HepG2 (cell line): ENCODE results near the gene ATPAF2. TPM values are rescaled to one million over a fixed set of nuclear protein-coding genes. Genes with fewer than 3 reads are reported as not detected.

Experiments
- ATAC-seq: fragments of 200-7000 bp; cut with Tn5 transposase; 3 replicates; pipeline ENCODE4 v1.9.1; 2020; ENCODE audit warnings: mild to moderate bottlenecking, moderate library complexity
- BruUV-seq: library from RNA; stranded (reverse); fragments of 400-500 nt; replicated peaks from 2 replicates; lab custom pipeline; 2021; lab: Mats Ljungman, UMichigan
- CTCF ChIA-PET: fragments of 300-600 bp; formaldehyde crosslinking; extraction: SDS; loops from one replicate; lab custom pipeline; 2021; ENCODE audit warnings: low total read pairs, inconsistent platforms, low intra/inter-chr PET ratio; lab: Yijun Ruan, JAX
- POLR2A ChIA-PET: fragments of 350-600 bp; sonication (Branson Sonifier 250); formaldehyde crosslinking; loops from one replicate; lab custom pipeline; 2020; ENCODE audit warnings: antibody characterized with exemption, inconsistent platforms; lab: Yijun Ruan, JAX
- DNase-seq: peaks from one replicate; pipeline ENCODE4 v3.0.0-alpha.2; 2015; ENCODE audit warnings: low spot score
- FAIRE-seq: peaks from 3 replicates; lab custom pipeline; 2011; peaks lifted over from hg19 to GRCh38; lab: Jason Lieb, UNC
- H2AFZ ChIP-seq: one replicate; pipeline ENCODE4 v1.6.1; 2011; ENCODE audit warnings: low read length, inconsistent platforms
- H3K27ac ChIP-seq: fragments of 300-600 bp; 3 replicates; pipeline ENCODE4 v1.8.0; 2011; ENCODE audit warnings: mixed run types, mild to moderate bottlenecking, mixed read lengths, low read length, inconsistent platforms; ENCODE audit not compliant: insufficient read depth; ENCODE audit errors: extremely low read length
- H3K27me3 ChIP-seq, 2 experiments: fragments of 200-600 bp in 1 of 2; 2 replicates in 1 of 2; 3 replicates in 1 of 2; pipeline versions ENCODE4 v1.6.0 to v1.8.0; 2011; ENCODE audit warnings: low read length in 2 of 2, mild to moderate bottlenecking in 2 of 2, moderate library complexity in 2 of 2, inconsistent platforms in 1 of 2; ENCODE audit not compliant: insufficient read depth in 2 of 2, control insufficient read depth in 1 of 2
- H3K36me3 ChIP-seq, 2 experiments: fragments of 200-600 bp in 1 of 2; replicated peaks in 1 of 2; 2 replicates in 1 of 2; 3 replicates in 1 of 2; pipeline versions ENCODE4 v1.5.1 to v1.8.0; 2011; ENCODE audit warnings: low read length in 2 of 2, inconsistent platforms in 1 of 2; ENCODE audit not compliant: insufficient read depth in 2 of 2, control insufficient read depth in 1 of 2
- H3K4me1 ChIP-seq: 2 replicates; pipeline ENCODE4 v1.5.1; 2012; ENCODE audit warnings: low read length, inconsistent platforms; ENCODE audit not compliant: insufficient read depth
- H3K4me2 ChIP-seq: 2 replicates; pipeline ENCODE4 v1.6.0; 2011; ENCODE audit warnings: low read depth, low read length, inconsistent platforms
- H3K4me3 ChIP-seq, 3 experiments: fragments of 200-600 bp in 1 of 3; sonication (generic), shearing (Covaris generic) in 1 of 3; replicated peaks in 1 of 3; 2 replicates each; pipeline ENCODE4 v1.5.1; 2011 to 2016; ENCODE audit warnings: low read length in 3 of 3, inconsistent platforms in 2 of 3, low read depth in 2 of 3, mild to moderate bottlenecking in 2 of 3, control low read depth in 1 of 3, mixed read lengths in 1 of 3; ENCODE audit not compliant: insufficient read depth in 1 of 3
- H3K79me2 ChIP-seq: one replicate; pipeline ENCODE4 v1.6.1; 2011; ENCODE audit warnings: low read length, inconsistent platforms; ENCODE audit not compliant: insufficient read depth
- H3K9ac ChIP-seq: 2 replicates; pipeline ENCODE4 v1.6.0; 2011; ENCODE audit warnings: mild to moderate bottlenecking, low read depth, low read length, inconsistent platforms; ENCODE audit not compliant: insufficient read depth
- H3K9me3 ChIP-seq: 2 replicates; pipeline ENCODE4 v1.5.1; 2012; ENCODE audit warnings: mild to moderate bottlenecking, low read length
- H4K20me1 ChIP-seq: 2 replicates; pipeline ENCODE4 v1.6.0; 2011; ENCODE audit warnings: inconsistent platforms, mild to moderate bottlenecking, low read length, moderate library complexity; ENCODE audit not compliant: insufficient read depth
- CCDC6 ChIP-seq: sonication (generic); formaldehyde crosslinking; IDR thresholded peaks from 2 replicates; pipeline ENCODE4 v1.8.1; 2022; ENCODE audit warnings: mild to moderate bottlenecking, missing genetic modification reagents, moderate library complexity
- CENPX ChIP-seq: sonication (generic); formaldehyde crosslinking; IDR thresholded peaks from 2 replicates; pipeline ENCODE4 v1.9.0; 2021; ENCODE audit warnings: mild to moderate bottlenecking, missing genetic modification reagents, moderate library complexity
- EZH2 ChIP-seq: conservative IDR thresholded peaks from 2 replicates; pipeline ENCODE4 v1.6.1; 2012; ENCODE audit warnings: mild to moderate bottlenecking, low read depth, low read length, moderate library complexity
- HOXA5 ChIP-seq: sonication (generic); formaldehyde crosslinking; IDR thresholded peaks from 2 replicates; pipeline ENCODE4 v1.4.0; 2020; ENCODE audit warnings: missing genetic modification reagents
- MTA1 ChIP-seq: sonication (generic); formaldehyde crosslinking; IDR thresholded peaks from 2 replicates; pipeline ENCODE4 v1.4.0; 2020; ENCODE audit warnings: missing genetic modification reagents, mild to moderate bottlenecking, borderline replicate concordance
- SETDB1 ChIP-seq: sonication (generic); formaldehyde crosslinking; IDR thresholded peaks from 2 replicates; pipeline ENCODE4 v1.5.1; 2020; ENCODE audit warnings: missing genetic modification reagents, mild to moderate bottlenecking, borderline replicate concordance
- SSRP1 ChIP-seq: IDR thresholded peaks from 2 replicates; pipeline ENCODE4 v1.6.1; 2016; ENCODE audit warnings: control low read depth
- SYNCRIP ChIP-seq: fragments of 200-400 bp; formaldehyde crosslinking; IDR thresholded peaks from 2 replicates; pipeline ENCODE4 v1.6.1; 2018; ENCODE audit warnings: mild to moderate bottlenecking, low read depth, low read length; ENCODE audit not compliant: insufficient read depth
- XRCC5 ChIP-seq: fragments of 200-400 bp; formaldehyde crosslinking; optimal IDR thresholded peaks from 2 replicates; pipeline ENCODE3; 2017; ENCODE audit warnings: mild to moderate bottlenecking, low read length
- ZNF230 ChIP-seq: sonication (generic); formaldehyde crosslinking; IDR thresholded peaks from 2 replicates; pipeline ENCODE4 v1.4.0; 2020; ENCODE audit warnings: mild to moderate bottlenecking, missing genetic modification reagents
- ZNF451 ChIP-seq: sonication (generic); formaldehyde crosslinking; IDR thresholded peaks from 2 replicates; pipeline ENCODE4 v1.5.0; 2020; ENCODE audit warnings: mild to moderate bottlenecking, missing genetic modification reagents
- WGBS: methylation state at CpG from one replicate; pipeline ENCODE4 v1.1.6; 2017; ENCODE audit warnings: low lambda C conversion rate; 5-methylcytosine and 5-hydroxymethylcytosine counted together
- in situ Hi-C: cut with HindIII; loops from 2 replicates; pipeline ENCODE4 v1.10.0; 2017; ENCODE audit warnings: low pct_unique_long_range_greater_than_20kb; ENCODE audit not compliant: extremely low pct_ligation_motif_present
- intact Hi-C: fragments of 100-400 bp; cut with micrococcal nuclease; formaldehyde crosslinking; loops from one replicate; pipeline ENCODE4 v1.10.0; 2022; ENCODE audit not compliant: unreplicated experiment
- polyA plus RNA-seq, 8 experiments: library from polyadenylated mRNA; depleted of rRNA in 3 of 8; stranded (reverse) in 7 of 8; unstranded in 1 of 8; fragments of >200 nt; fragmentation: Illumina TruSeq in 4 of 8; extraction: Trizol in 4 of 8; gene quantifications; 2 replicates each; pipeline versions ENCODE4 v1.2.1 to v1.2.3, GENCODE V29; 2011 to 2016; ENCODE audit warnings: low read depth in 4 of 8, missing spikeins in 1 of 8, mixed read lengths in 1 of 8; ENCODE audit not compliant: insufficient read depth in 1 of 8
- total RNA-seq, 5 experiments: library from RNA; depleted of rRNA; stranded (reverse); fragments of >200 nt; fragmentation: Illumina TruSeq; extraction: Trizol; gene quantifications; 2 replicates each; pipeline ENCODE4 v1.2.3, GENCODE V29; 2016; ENCODE audit warnings: low read depth in 1 of 5
- TF ChIP-seq, protein P1 (sequence below): sonication (generic); formaldehyde crosslinking; IDR thresholded peaks from 2 replicates; pipeline ENCODE4 v1.9.0; 2021; ENCODE audit warnings: missing genetic modification reagents, mild to moderate bottlenecking, borderline replicate concordance
- TF ChIP-seq, protein P2 (sequence below): sonication (generic); formaldehyde crosslinking; IDR thresholded peaks from 2 replicates; pipeline ENCODE4 v1.9.0; 2021; ENCODE audit warnings: mild to moderate bottlenecking, missing genetic modification reagents
- TF ChIP-seq, protein P3 (sequence below): sonication (generic); formaldehyde crosslinking; IDR thresholded peaks from 2 replicates; pipeline ENCODE4 v1.5.1; 2020; ENCODE audit warnings: mild to moderate bottlenecking, missing genetic modification reagents, moderate library complexity

ATPAF2 gene
- total and polyA plus RNA-seq, 2 of the 13 experiments (the other 11 are each of a cell fraction or from before 2014, with no cell fraction given), result 15.0 to 16.5 TPM

DNA sequence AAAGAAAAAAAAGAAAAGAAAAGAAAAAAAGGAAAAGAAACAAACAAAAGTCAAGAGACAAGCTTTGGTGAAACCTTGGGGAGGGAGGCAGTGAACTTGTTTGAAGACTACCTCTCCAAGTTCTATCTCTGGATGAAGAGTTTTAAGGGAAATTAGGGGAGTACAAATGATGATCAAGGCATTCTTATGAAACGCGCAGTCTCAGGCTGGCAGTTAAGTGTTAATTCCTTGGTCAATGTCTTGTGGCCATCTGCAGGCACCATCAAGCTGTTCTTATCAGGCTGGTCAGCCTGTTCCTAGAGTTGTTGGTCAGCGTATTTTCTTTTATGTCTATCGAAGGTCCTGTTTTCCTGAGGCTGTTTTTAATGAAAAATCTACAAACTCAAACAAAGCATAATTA lies 40.6 kb upstream of the ATPAF2 start:
- ATAC-seq, result no peak
- ChIA-PET POLR2A (interaction anchor here (0.6 to 0.8 kb wide), 2 partner anchors 9 to 33 kb away, joined by 3 to 7 read pairs; no protein-coding TSS in a partner anchor), CTCF (no interaction called here)
- WGBS, result 53% methylated on average over 4 of the region's 4 CpGs
- Histone ChIP-seq H2AFZ (no peak overlapping the region), H3K27me3 (no peaks in the 10 kb centered on the region), H3K4me1 (peaks cover 48% of the 10 kb centered on the region), H3K79me2 (no peaks in the 10 kb centered on the region), H3K4me2 (no peak overlapping the region), H3K9me3 (no peaks in the 10 kb centered on the region), H3K27ac (no peak overlapping the region), H3K9ac (no peak overlapping the region), H4K20me1 (no peaks in the 10 kb centered on the region), H3K4me3 (no peak overlapping the region), H3K36me3 (no peaks in the 10 kb centered on the region)
- intact Hi-C loops, result no loop called here
- in situ Hi-C loops, result no loop called here
- no peak for DNase-seq
- no TSS peak for BruUV-seq
- FAIRE-seq, result no peak
- TF ChIP-seq, protein P1, sequence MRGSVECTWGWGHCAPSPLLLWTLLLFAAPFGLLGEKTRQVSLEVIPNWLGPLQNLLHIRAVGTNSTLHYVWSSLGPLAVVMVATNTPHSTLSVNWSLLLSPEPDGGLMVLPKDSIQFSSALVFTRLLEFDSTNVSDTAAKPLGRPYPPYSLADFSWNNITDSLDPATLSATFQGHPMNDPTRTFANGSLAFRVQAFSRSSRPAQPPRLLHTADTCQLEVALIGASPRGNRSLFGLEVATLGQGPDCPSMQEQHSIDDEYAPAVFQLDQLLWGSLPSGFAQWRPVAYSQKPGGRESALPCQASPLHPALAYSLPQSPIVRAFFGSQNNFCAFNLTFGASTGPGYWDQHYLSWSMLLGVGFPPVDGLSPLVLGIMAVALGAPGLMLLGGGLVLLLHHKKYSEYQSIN (CRISPR knock-in tag), result no peak
- TF ChIP-seq SYNCRIP (no peak), HOXA5 (CRISPR knock-in tag) (no peak), CCDC6 (CRISPR knock-in tag) (no peak), SSRP1 (CRISPR knock-in tag) (no peak), ZNF451 (CRISPR knock-in tag) (no peak), SETDB1 (no peak), XRCC5 (no peak), EZH2 (no peak), ZNF230 (CRISPR knock-in tag) (no peak), CENPX (CRISPR knock-in tag) (no peak), MTA1 (CRISPR knock-in tag) (no peak)
- TF ChIP-seq, protein P2, sequence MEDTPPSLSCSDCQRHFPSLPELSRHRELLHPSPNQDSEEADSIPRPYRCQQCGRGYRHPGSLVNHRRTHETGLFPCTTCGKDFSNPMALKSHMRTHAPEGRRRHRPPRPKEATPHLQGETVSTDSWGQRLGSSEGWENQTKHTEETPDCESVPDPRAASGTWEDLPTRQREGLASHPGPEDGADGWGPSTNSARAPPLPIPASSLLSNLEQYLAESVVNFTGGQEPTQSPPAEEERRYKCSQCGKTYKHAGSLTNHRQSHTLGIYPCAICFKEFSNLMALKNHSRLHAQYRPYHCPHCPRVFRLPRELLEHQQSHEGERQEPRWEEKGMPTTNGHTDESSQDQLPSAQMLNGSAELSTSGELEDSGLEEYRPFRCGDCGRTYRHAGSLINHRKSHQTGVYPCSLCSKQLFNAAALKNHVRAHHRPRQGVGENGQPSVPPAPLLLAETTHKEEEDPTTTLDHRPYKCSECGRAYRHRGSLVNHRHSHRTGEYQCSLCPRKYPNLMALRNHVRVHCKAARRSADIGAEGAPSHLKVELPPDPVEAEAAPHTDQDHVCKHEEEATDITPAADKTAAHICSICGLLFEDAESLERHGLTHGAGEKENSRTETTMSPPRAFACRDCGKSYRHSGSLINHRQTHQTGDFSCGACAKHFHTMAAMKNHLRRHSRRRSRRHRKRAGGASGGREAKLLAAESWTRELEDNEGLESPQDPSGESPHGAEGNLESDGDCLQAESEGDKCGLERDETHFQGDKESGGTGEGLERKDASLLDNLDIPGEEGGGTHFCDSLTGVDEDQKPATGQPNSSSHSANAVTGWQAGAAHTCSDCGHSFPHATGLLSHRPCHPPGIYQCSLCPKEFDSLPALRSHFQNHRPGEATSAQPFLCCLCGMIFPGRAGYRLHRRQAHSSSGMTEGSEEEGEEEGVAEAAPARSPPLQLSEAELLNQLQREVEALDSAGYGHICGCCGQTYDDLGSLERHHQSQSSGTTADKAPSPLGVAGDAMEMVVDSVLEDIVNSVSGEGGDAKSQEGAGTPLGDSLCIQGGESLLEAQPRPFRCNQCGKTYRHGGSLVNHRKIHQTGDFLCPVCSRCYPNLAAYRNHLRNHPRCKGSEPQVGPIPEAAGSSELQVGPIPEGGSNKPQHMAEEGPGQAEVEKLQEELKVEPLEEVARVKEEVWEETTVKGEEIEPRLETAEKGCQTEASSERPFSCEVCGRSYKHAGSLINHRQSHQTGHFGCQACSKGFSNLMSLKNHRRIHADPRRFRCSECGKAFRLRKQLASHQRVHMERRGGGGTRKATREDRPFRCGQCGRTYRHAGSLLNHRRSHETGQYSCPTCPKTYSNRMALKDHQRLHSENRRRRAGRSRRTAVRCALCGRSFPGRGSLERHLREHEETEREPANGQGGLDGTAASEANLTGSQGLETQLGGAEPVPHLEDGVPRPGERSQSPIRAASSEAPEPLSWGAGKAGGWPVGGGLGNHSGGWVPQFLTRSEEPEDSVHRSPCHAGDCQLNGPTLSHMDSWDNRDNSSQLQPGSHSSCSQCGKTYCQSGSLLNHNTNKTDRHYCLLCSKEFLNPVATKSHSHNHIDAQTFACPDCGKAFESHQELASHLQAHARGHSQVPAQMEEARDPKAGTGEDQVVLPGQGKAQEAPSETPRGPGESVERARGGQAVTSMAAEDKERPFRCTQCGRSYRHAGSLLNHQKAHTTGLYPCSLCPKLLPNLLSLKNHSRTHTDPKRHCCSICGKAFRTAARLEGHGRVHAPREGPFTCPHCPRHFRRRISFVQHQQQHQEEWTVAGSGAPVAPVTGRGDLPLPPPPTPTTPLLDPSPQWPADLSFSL (CRISPR knock-in tag), result no peak
- TF ChIP-seq, protein P3, sequence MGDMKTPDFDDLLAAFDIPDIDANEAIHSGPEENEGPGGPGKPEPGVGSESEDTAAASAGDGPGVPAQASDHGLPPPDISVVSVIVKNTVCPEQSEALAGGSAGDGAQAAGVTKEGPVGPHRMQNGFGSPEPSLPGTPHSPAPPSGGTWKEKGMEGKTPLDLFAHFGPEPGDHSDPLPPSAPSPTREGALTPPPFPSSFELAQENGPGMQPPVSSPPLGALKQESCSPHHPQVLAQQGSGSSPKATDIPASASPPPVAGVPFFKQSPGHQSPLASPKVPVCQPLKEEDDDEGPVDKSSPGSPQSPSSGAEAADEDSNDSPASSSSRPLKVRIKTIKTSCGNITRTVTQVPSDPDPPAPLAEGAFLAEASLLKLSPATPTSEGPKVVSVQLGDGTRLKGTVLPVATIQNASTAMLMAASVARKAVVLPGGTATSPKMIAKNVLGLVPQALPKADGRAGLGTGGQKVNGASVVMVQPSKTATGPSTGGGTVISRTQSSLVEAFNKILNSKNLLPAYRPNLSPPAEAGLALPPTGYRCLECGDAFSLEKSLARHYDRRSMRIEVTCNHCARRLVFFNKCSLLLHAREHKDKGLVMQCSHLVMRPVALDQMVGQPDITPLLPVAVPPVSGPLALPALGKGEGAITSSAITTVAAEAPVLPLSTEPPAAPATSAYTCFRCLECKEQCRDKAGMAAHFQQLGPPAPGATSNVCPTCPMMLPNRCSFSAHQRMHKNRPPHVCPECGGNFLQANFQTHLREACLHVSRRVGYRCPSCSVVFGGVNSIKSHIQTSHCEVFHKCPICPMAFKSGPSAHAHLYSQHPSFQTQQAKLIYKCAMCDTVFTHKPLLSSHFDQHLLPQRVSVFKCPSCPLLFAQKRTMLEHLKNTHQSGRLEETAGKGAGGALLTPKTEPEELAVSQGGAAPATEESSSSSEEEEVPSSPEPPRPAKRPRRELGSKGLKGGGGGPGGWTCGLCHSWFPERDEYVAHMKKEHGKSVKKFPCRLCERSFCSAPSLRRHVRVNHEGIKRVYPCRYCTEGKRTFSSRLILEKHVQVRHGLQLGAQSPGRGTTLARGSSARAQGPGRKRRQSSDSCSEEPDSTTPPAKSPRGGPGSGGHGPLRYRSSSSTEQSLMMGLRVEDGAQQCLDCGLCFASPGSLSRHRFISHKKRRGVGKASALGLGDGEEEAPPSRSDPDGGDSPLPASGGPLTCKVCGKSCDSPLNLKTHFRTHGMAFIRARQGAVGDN (CRISPR knock-in tag), result no peak
